Measurements from ENCODE around the gene CCR3.

- no peak for TF ChIP-seq CTCF (optimal IDR thresholded peaks at IDR 0.05 in 1 of 3, IDR thresholded peaks at IDR 0.05 in 1 of 3, conservative IDR thresholded peaks at IDR 0.05 in 1 of 3; ENCODE audit: extremely low read depth in 1 of 3, insufficient read depth in 2 of 3, low read length in 3 of 3)
- no peak for TF ChIP-seq EZH2 (IDR thresholded peaks at IDR 0.05; ENCODE audit: low read length)
Measured at GRCh38 chr3:46215810-46216414, 26.3 kb upstream of the CCR3 start.
